ENCODE results near the gene RTKN.

DNA sequence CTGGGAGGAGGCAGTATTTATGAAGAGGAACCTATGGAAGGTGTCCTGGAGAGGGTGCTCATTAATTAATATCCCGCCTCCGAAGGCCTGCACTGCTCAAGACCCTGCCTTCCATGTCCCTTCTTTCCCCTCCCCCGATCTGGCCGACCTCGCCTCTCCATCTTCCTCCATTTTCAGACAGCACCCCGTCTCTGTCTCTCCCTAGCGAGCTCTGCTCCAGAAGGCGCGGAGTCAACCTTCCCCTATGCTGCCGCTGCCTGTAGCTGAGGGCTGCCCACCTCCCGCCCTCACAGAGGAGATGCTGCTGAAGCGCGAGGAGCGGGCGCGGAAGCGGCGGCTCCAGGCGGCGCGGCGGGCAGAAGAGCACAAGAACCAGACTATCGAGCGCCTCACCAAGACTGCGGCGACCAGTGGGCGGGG lies 15.4 kb upstream of the RTKN start:
- TF ChIP-seq POLR2A (IDR thresholded peaks at IDR 0.05; ENCODE audit: low read depth, low read length), result no peak
- TF ChIP-seq, protein P1, sequence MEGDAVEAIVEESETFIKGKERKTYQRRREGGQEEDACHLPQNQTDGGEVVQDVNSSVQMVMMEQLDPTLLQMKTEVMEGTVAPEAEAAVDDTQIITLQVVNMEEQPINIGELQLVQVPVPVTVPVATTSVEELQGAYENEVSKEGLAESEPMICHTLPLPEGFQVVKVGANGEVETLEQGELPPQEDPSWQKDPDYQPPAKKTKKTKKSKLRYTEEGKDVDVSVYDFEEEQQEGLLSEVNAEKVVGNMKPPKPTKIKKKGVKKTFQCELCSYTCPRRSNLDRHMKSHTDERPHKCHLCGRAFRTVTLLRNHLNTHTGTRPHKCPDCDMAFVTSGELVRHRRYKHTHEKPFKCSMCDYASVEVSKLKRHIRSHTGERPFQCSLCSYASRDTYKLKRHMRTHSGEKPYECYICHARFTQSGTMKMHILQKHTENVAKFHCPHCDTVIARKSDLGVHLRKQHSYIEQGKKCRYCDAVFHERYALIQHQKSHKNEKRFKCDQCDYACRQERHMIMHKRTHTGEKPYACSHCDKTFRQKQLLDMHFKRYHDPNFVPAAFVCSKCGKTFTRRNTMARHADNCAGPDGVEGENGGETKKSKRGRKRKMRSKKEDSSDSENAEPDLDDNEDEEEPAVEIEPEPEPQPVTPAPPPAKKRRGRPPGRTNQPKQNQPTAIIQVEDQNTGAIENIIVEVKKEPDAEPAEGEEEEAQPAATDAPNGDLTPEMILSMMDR (IDR thresholded peaks at IDR 0.05 in 2 of 3, conservative IDR thresholded peaks at IDR 0.05 in 1 of 3; ENCODE audit: control insufficient read depth in 2 of 3, extremely low read depth in 1 of 3, insufficient read depth in 1 of 3, low read depth in 3 of 3, low read length in 3 of 3), result no peak
- no peak for TF ChIP-seq ZNF274 (IDR thresholded peaks at IDR 0.05; ENCODE audit: insufficient read depth, insufficient read length)
- TF ChIP-seq CHD4 (IDR thresholded peaks at IDR 0.05), result no peak
- TF ChIP-seq PAX8 (IDR thresholded peaks at IDR 0.05), result no peak
- no peak for TF ChIP-seq CHD2 (IDR thresholded peaks at IDR 0.05; ENCODE audit: borderline replicate concordance, low read depth, low read length)
- TF ChIP-seq MYC (IDR thresholded peaks at IDR 0.05; ENCODE audit: insufficient read depth, insufficient read length, insufficient replicate concordance, low read length, severe bottlenecking), result no peak
- TF ChIP-seq, protein P2, sequence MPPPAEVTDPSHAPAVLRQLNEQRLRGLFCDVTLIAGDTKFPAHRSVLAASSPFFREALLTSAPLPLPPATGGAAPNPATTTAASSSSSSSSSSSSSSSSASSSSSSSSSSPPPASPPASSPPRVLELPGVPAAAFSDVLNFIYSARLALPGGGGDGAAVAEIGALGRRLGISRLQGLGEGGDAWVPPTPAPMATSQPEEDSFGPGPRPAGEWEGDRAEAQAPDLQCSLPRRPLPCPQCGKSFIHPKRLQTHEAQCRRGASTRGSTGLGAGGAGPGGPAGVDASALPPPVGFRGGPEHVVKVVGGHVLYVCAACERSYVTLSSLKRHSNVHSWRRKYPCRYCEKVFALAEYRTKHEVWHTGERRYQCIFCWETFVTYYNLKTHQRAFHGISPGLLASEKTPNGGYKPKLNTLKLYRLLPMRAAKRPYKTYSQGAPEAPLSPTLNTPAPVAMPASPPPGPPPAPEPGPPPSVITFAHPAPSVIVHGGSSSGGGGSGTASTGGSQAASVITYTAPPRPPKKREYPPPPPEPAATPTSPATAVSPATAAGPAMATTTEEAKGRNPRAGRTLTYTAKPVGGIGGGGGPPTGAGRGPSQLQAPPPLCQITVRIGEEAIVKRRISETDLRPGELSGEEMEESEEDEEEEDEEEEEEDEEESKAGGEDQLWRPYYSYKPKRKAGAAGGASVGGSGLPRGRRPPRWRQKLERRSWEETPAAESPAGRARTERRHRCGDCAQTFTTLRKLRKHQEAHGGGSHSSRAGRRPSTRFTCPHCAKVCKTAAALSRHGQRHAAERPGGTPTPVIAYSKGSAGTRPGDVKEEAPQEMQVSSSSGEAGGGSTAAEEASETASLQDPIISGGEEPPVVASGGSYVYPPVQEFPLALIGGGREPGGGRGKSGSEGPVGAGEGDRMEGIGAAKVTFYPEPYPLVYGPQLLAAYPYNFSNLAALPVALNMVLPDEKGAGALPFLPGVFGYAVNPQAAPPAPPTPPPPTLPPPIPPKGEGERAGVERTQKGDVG (CRISPR knock-in tag; IDR thresholded peaks at IDR 0.05), result no peak
- TF ChIP-seq TAF1 (IDR thresholded peaks at IDR 0.05; ENCODE audit: borderline replicate concordance, low read depth, low read length), result no peak; the same call in 1 of the 2 replicates
- no peak for TF ChIP-seq JUNB (IDR thresholded peaks at IDR 0.05)
- TF ChIP-seq TCF12 (IDR thresholded peaks at IDR 0.05; ENCODE audit: low read depth, low read length), result no peak
- TF ChIP-seq SUZ12 (IDR thresholded peaks at IDR 0.05; ENCODE audit: unreplicated experiment), result no peak
- TF ChIP-seq, protein P3, sequence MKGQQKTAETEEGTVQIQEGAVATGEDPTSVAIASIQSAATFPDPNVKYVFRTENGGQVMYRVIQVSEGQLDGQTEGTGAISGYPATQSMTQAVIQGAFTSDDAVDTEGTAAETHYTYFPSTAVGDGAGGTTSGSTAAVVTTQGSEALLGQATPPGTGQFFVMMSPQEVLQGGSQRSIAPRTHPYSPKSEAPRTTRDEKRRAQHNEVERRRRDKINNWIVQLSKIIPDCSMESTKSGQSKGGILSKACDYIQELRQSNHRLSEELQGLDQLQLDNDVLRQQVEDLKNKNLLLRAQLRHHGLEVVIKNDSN (IDR thresholded peaks at IDR 0.05; ENCODE audit: borderline replicate concordance, extremely low read length, insufficient read depth, low read depth, low read length), result no peak
